HG03457 (cell line): ENCODE results near the gene LILRA2.
A peak's percentile ranks its signal among the peaks of the same experiment; 100 is the strongest.
"Not testable (repeated sequence)": the region's sequence is repeated elsewhere in the genome, so short reads cannot be mapped to it uniquely, and the experiment has no call there.

ENCODE experiments used
- ATAC-seq: cut with Tn5 transposase; IDR thresholded peaks from one replicate; pipeline ENCODE4 v1.9.1; 2021; ENCODE audit warnings: moderate number of reproducible peaks; ENCODE audit not compliant: unreplicated experiment

The LILRA2 gene

DNA sequence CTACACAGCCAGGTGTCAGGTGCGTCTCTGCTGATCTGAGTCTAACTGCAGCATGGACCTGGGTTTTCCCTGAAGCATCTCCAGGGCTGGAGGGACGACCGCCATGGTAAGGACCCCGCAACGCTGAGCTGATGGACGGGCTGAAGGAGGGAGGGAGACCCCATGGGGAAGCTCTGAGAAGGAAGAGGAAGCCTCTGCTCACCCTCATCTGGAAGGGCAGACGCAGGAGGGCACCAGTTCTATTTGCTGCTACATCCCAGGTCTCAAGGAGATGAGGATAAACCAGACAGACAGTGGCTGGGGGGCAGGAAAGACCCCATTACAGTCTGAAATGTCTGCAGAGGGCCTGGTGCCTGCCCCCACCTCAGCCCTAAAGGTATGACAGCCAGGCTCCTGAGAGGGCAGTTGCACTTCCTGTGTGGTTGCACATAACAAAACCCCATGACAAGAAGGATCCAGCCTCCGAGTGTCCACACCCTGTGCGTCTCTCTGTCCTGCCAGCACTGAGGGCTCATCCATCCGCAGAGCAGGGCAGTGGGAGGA is at the start of gene LILRA2:
Gene LILRA2, plus strand, starts transcription at position 461 of the 543 bp plus-strand sequence. CDS start 89 bp downstream, outside the sequence.
- ATAC-seq, result no peak

DNA sequence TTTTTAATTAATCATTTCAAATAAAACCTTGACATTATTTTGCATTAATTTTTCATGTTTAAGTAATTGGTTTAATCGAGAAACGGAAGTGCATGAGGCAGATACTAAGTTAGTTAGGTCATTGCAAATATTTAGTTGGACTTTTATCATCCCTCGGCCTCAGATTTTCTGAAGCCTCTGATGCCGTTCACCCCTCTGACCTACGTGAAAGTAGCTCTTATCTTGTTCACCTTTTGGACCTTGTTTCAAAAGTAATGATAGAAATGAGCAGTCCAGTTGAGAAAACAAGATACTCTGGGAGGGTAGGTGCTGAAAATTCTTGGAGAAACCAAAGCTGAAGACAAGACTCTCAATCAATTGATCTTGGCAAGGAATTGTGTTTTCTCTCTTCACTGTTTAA is 48.0 kb upstream of the LILRA2 start:
- no peak for ATAC-seq

DNA sequence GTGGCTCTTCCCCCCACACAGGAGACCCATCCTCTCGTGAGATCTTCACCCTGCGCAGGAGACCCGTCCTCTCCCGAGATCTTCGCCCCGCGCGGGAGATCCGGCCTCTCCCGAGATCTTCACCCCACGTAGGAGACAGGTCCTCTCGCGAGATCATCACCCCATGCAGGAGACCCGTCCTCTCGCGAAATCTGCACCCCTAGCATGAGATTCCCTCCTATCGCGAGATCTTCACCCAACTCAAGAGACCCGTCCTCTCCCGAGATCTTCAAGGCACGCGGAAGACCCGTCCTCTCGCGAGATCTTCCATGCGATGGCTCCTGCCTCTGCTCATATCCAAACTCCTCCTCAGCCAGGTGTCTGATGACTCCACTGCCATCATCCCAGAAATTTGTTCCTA is 46.6 kb upstream of the LILRA2 start:
- ATAC-seq, result no peak

GRCh38 chr19:54530866-54531265 is 42.7 kb upstream of the LILRA2 start:
- no peak for ATAC-seq

DNA sequence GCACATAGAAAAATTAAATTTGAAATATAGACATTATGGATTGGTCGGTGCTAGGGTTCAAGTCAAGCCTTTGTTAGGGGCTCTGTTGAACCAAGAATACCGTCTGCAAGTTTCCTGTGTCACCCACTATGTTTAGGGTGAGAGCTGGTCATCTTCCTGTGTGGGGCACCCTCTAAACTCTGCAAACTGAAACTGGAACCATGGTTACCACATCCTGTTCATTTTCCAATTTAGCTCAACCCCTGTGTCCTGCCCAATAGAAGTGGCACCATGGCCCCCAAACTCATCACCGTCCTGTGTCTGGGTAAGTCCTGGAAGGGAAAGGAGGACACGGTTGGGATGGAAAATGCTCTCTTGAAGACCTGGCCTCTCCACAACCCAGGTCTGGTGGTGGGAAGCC is 41.1 kb upstream of the LILRA2 start:
- ATAC-seq, result peak; percentile 71

DNA sequence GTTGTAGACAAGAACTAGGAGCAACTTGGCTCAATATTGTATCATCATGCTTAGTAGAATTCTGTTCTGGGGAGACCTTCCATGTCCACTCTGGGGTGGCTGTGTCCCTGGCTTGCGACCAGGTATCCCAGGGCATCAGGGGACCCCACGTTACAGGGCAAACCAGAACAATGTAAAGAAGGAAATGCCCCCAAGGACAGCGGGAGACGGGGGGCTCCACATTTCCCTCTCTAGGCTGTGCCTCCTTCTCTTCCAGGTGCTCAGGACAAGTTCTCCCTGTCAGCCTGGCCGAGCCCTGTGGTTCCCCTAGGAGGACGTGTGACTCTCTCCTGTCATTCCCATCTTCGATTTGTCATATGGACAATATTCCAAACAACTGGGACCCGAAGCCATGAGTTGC is 40.1 kb upstream of the LILRA2 start:
- no peak for ATAC-seq

- ATAC-seq, result no peak
These were observed 39.4 kb upstream of the LILRA2 start for GRCh38 chr19:54534156-54534555.

DNA sequence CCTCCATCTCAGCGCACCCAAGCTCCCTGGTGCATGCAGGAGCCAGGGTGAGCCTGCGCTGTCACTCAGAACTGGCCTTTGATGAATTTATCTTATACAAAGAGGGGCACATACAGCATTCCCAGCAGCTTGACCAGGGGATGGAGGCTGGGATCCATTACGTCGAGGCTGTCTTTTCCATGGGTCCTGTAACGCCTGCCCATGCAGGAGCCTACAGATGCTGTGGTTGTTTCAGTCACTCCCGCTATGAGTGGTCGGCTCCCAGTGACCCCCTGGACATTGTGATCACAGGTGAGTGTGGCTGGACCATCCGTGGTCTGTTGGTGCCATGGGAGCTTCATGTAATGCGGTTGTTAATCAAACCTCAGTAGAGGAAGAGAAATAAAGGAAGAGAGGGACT is 38.0 kb upstream of the LILRA2 start:
- no peak for ATAC-seq

GRCh38 chr19:54536956-54537355 is 36.6 kb upstream of the LILRA2 start:
- no peak for ATAC-seq

DNA sequence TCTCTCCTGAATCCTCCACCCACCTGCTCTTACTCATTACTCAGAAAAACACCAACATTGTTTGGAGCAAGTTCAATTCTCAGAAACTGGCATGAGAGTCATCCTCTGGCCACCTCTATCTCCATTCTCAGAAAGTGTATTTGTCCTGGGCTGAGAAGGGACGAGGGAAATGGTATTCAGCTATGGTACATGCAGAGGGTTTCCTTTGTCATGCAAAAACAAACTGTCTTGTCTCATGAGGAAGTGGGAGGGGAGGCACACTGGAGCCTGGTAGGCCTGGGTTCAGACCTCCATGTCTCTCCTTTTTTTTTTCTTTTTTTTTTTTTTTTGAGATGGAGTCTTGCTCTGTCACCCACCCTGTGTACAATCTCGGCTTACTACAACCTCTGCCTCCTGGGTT is 31.9 kb upstream of the LILRA2 start:
- ATAC-seq, result no peak

GRCh38 chr19:54548806-54549205 is 24.8 kb upstream of the LILRA2 start:
- no peak for ATAC-seq

GRCh38 chr19:54549224-54549623 is 24.4 kb upstream of the LILRA2 start:
- no peak for ATAC-seq

DNA sequence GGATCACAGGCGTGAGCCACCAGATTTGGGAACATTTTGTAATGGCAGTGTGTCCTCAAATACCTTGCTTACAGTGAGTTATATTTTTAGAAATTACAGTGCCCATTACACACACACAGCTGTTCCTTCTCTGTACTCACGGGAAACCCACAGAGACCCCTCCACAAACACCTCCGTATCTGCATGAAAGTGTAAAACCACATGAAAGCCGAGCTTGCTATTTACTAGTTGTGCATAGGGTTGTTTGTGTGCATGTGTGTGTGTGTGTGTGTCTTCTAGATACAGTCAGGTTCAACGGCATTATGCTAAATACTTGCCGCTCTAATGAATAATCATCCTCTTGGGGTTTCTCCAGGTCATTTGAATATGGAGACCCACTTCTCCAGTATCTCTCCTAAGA is 22.3 kb upstream of the LILRA2 start:
- no peak for ATAC-seq

- ATAC-seq, result no peak
These were observed 21.4 kb upstream of the LILRA2 start for GRCh38 chr19:54551950-54552912.

GRCh38 chr19:54552913-54553310 is 20.7 kb upstream of the LILRA2 start:
- ATAC-seq, result no peak

DNA sequence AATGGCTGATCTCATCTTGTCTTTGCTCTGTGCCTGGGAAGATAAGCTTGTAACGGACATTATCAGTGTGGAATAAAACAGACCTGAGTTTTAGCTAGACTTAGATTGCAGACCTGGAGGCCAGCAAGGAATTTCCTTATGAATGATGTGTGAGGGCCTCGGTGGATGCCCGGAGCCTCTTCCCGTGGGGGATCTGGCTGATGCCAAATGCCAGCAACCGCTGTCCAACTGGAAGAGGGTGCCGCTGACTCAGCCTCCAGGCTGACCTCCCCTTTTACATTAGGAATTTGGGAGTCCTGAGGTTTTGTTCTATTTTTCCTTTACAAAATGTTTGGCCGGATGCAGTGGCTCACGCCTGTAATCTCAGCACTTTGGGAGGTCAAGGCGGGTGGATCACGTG is 19.6 kb upstream of the LILRA2 start:
- no peak for ATAC-seq

- ATAC-seq, result no peak
These were observed 18.7 kb upstream of the LILRA2 start for GRCh38 chr19:54554896-54555295.

DNA sequence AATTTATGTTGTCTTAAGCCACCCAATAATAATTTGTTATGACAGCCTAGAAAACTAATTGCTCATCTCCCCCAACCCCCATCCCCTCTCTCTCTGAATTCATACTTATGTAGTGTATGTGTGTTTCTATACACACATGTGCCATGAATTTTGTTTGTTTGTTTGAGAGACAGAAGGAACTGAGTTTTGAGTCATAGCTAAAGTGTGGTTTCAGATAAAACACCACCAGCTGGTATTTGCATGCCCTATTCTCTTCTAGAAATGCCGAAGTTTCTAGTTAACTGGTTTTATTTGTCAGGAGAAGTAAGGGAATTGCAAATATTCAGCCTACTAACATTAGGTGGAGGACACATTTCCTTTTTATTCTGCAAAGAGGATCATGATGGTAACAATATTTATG is 17.4 kb upstream of the LILRA2 start:
- ATAC-seq, result no peak

DNA sequence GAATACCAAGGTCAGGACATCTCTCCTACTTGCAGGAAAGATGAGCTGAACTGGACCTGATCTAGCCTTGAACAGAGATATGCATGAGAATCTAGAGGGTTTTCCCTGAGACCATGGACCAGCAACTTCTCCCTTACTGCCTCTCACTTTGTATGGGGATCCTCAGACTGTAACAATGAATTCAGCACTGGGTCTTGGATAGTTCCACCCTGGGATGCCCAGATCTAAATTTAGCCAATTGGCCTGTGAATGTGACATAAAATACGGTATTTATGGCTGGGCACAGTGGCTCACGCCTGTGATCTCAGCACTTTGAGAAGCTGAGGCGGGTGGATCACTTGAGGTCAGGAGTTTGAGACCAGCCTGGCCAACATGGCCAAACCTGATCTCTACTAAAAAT is 15.3 kb upstream of the LILRA2 start:
- no peak for ATAC-seq

DNA sequence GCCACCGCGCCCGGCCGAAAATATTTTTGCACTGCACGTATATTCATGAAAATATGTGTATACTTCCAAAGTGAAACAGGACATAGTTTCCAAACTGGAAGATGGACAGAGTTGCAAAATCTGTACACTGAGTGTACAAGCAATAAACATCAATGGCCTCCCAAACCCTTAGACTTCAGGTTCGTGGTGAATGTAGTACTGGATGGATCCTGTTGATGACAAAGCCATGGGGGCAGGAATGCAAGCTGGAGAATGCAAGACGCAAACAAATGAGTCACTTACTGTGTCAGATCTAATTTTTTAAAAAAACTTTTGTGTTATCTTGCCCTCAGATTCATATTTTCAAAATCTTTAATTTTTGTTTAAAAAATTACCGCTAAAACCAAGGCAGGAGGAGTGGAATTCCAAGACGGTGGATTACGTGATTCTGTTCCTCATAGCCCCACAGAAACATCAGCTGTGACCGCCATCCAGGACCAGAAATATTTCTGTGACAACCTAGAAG is 12.7 kb upstream of the LILRA2 start:
- no peak for ATAC-seq

- no peak for ATAC-seq
These were observed 11.8 kb upstream of the LILRA2 start for GRCh38 chr19:54561840-54562239.

DNA sequence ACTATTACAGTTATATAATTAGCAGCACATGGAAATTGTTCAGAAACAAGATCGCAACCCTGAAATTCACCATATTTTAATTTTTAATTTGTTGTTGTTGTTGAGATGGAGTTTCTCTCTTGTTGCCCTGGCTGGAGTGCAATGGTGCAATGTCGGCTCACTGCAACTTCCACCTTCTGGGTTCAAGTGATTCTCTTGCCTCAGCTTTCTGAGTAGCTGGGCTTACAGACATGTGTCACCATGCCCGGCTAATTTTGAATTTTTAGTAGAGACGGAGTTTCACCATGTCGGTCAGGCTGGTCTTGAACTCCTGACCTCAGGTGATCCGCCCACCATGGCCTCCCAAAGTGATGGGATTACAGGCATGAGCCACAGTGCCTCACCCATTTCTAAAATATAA is 10.4 kb upstream of the LILRA2 start:
- not testable (repeated sequence) for ATAC-seq
